Mesenteric fat pad (tissue), 1 donor: ENCODE results near the gene RFC2. TPM values are rescaled to one million over a fixed set of nuclear protein-coding genes. Genes with fewer than 3 reads are reported as not detected.

Experiments used
- DNase-seq: peaks from one replicate; pipeline ENCODE4 v3.0.0-alpha.2; 2020; ENCODE audit warnings: low spot score
- long read RNA-seq: library from polyadenylated mRNA; unstranded; transcript quantifications from one replicate; pipeline ENCODE4 v2.0.0, GENCODE V29; 2020
- total RNA-seq: library from RNA; stranded (reverse); fragmentation: NEBNext Ultra II Directional; extraction: Animal tissue kit (Norgen Biotek cat#: 25700); gene quantifications from one replicate; pipeline ENCODE4 v1.2.1, GENCODE V29; 2021
- donor health status: DM: yes; HTN: yes; CAD: no.

The RFC2 gene
- 16.9 TPM for total RNA-seq
- long read RNA-seq, transcript RFC2-202 (10 exons, 1,576 nt): minor isoform, 12 of 86 reads
- long read RNA-seq, transcript RFC2-201 (11 exons, 1,695 nt): major isoform, 63 of 86 reads
- long read RNA-seq, partial matches to known transcripts: 3 of 86 reads
- long read RNA-seq, other reads (novel, unspliced or antisense): 8 of 86 reads

DNA sequence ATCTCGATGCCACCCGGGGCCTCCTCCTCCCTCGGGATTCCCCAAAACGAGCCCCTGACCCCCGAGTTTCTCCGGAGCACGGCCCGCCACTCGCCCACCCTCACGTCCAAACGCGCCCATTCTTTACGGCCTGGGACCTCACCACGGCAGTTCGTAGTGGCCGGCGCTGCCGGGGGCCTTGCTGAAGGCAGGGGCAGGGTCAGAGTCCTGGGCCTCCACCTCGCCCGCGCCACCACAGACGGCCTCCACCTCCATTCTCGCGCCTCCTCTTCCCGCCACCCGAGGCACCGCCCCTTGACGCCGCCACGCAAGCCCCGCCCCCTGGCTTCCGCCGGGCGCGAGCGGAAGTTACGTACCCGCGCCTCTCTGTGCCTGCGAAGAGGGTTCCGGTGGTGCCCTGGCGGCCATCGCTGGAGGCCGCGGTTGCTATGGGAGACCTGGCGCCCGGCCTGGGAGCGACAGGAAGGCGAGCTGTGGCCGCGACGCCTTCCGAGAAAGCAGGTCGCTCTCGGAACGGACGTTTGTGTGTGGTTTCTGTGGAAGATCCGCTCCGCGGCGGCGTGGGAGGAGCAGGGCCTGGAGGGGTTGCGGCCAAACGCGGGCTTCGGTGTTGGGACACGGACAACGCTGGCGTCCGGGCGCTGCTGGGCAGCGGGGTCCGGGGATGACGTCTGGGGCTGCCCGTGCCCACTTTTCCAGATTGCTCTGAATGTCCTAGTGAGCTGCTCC lies at the start of gene RFC2:
RFC2 (minus strand) TSS at position 271 of the 729 bp plus-strand sequence; CDS start at position 255, 16 bp downstream.
- peak; percentile 98 for DNase-seq

DNA sequence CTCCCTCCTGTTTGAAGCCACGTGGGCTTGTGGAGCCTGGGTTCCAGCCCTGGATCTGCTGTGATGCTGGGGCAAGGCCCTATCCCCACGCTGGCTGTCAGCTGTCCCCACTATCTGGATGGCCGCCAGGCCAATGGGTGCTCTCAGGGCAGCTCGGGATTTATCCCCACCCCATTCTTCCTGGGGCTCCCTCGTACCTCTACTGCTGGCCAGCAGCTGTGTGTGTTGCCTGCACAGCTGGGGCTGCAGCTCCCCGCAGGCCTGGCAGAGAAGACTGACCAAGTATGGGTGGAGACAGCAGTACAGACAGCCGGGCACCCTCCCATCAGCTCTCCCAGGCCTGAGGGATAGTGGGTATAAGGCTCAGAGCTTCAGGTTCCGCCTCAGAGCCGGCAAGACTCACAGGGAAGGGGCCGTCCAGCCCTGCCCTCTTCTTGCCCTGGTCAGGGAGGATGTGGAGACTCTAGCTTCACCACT lies 48.6 kb upstream of the RFC2 start:
- DNase-seq: no peak

GRCh38 chr7:74300926-74301325 lies 46.7 kb upstream of the RFC2 start:
- no peak for DNase-seq

DNA sequence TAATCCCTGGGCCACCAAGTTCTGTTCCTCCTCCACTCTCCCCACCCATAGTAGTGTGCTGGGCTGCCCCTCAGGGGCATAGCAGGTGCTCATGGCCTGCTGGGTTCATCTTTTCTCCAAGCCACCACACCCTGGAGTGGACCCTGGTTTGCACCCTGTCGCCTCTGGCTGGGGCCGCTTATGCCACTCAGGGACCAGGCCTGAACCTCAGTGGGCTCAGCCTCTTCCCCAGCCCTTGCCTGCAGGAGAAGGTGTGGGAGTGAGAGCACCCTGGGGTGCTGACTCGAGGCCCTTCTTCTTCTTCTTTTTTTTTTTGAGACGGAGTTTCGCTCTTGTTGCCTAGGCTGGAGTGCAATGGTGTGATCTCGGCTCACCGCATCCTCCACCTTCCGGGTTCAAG lies 45.2 kb upstream of the RFC2 start:
- no peak for DNase-seq

- no peak for DNase-seq
Observed at GRCh38 chr7:74297516-74298233, 43.5 kb upstream of the RFC2 start.

- no peak for DNase-seq
Observed at GRCh38 chr7:74294191-74294998, 40.2 kb upstream of the RFC2 start.

- no peak for DNase-seq
Observed at GRCh38 chr7:74293577-74293908, 39.3 kb upstream of the RFC2 start.

DNA sequence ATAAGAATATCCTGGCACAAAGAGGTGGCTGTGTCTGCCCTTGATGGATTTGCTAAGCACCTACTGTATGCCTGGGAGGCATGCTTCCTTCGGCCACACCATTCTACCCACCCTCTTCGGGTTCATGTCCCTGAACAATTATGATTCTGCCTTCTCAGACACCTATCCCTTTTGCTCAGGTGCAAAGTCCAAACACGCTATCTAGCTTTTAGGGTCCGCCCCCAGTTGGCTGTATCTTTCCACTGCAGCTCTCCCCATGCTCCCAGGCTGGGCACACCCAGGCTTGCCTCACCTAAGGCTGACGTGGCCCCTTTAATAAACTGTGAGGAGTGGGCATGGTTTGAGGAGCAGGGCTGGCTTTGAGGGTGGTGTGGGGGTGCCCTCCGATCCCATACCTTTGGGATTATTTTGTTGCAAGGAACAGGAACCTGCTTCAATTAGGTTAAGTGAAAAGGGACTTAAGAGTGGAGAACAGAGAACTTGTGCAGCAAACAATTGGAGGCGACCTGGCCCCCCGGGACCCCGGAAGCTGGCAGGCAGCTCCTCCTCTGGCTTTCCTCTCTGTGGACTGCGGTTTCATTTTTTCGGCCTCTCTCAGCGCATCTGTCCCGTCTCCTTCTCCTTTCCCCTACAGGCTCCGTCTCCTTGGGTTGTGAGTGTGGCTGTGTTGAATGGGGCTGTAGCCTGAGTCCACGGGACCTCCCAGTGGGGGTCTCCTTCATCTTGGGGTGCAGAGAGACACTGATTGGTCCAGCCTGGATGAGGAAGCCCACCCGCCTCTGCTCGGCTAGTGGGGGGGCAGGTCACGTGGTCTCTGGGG lies 38.8 kb upstream of the RFC2 start:
- DNase-seq: no peak

GRCh38 chr7:74291535-74291934 lies 37.3 kb upstream of the RFC2 start:
- no peak for DNase-seq

DNA sequence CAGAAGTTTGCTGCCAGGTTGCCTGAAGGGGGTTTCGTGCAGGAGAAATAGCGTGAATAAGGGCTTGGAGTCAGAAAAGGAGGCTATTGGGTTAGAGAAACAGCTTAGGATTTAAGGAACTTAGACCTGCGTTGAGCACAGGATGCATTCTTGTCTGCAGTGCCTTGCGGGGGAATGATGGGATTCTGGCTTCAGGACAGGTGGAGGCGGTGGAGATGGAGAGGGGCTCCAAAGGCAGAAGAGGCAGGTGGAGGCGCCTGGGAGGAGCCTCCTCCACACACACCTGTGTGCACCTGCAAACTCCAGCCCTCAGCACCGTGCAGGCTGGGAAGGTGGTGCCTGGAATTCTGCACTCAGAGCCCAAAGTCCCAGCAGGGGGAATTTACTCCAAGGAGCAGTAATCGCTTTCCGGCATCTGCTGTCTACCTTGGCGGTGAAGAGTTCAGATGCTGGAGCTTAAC lies 36.8 kb upstream of the RFC2 start:
- DNase-seq: no peak

- no peak for DNase-seq
Observed at GRCh38 chr7:74290553-74290950, 36.4 kb upstream of the RFC2 start.

DNA sequence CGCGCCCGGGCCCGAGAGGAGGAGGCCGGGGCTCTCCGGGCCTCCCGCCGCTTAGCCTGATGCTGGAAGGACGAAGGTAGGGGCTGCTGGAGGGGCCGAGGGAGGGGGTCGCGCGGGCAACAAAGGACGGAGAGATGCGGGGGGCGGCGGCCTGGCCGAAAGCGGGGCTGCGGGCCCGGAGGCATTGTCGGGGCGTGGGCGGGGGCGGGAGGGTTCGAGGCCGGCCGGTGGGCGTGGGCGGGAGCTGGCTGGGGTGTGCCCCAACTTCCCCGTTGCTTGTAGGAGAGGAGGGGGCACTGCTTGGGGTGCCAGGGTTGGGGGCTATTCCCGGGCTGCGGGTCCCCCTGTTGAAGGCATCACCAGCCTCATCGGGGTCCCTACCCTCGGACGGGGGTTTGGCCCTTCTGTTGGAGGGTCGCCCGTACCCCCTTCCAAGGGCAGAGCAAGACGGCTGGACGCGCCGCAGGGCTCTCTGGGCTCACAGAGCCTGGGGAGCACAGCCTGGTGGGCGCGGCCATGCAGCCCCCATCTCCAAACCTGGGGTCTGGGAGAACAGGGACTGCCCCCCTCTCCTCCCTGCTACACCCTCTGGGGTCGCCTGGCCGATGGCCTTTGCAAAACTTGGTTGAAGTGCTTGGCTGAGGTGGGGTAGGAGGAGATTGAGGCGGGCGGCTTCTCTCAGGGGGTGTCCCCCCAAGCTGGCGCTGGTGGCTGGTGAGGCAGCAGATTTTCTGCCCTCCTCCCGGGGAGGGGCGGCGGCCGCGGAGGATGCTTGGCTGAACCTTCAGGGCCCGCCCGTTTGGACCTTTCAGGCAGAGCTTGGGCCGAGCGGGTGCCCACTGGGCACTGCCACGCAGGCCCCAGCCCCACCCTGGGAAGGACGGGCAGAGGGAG lies 35.7 kb upstream of the RFC2 start:
- DNase-seq: peak; percentile 90

GRCh38 chr7:74289018-74289658 lies 34.9 kb upstream of the RFC2 start, which contains the start of gene CLIP2:
Gene CLIP2, plus strand, starts transcription at chr7:74289407. Its CDS starts 28,140 bp downstream, at chr7:74317547.
- peak; percentile 92 for DNase-seq

- DNase-seq: no peak
Observed at GRCh38 chr7:74288034-74288881, 34.1 kb upstream of the RFC2 start.

DNA sequence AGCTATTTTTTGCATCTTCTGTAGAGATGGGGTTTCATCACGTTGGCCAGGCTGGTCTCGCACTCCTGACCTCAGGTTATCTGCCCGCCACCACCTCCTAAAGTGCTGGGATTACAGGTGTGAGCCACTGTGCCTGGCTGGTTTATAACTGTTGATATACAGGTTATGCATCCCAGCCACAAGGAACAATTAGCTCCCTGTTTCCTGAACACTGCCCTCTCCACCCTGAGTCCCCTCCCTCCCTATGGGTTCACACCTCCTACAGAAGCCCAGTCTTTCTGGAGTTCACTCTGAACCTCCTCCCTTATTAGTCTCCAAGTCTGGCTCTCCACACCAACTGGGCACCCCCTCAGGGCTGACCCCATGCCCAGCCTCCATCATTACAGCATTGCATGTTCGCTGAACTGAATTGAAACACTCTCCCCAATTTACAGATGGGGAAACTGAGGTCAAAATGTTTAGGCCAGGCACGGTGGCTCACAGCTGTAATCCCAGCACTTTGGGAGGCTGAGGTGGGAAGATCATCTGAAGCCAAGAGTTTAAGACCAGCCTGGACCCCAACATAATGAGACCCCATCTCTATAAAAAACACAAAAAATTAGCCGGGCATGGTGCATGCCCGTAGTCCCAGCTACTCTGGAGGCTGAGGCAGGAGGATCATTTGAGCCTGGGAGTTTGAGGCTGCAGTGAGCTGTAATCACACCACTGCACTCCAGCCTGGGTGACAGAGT lies 33.3 kb upstream of the RFC2 start:
- DNase-seq: no peak

DNA sequence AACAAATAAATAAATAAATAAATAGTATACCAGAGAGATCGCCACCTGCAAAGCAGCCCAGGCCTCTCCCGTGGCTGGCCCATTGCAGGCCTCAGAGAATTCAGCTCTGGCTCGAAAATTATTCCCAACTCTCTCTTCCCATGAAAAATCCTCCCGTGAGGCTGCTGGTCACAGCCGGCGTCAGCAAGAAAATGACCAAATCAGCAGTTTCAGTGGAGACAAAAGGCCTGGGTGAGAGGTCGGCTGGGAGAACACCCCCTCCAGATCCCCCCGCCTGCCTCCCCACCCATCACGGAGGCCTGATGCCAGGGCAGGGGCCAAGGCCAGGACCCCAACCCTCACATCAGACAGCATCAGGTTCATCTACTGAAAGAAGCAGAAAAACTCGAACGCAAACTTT lies 31.9 kb upstream of the RFC2 start:
- DNase-seq: no peak

- no peak for DNase-seq
Observed at GRCh38 chr7:74284781-74285259, 30.6 kb upstream of the RFC2 start.
